NCI-H187 (cell line): ENCODE measurements around the gene IFIT1B.
"Not testable (repeated sequence)": the region's sequence is repeated elsewhere in the genome, so short reads cannot be mapped to it uniquely, and the experiment has no call there.

Source experiments
- DNase-seq, 2 experiments: peaks; one replicate each; lab custom pipeline; 2025; lab: John Stamatoyannopoulos, UW

The IFIT1B gene, protein sequence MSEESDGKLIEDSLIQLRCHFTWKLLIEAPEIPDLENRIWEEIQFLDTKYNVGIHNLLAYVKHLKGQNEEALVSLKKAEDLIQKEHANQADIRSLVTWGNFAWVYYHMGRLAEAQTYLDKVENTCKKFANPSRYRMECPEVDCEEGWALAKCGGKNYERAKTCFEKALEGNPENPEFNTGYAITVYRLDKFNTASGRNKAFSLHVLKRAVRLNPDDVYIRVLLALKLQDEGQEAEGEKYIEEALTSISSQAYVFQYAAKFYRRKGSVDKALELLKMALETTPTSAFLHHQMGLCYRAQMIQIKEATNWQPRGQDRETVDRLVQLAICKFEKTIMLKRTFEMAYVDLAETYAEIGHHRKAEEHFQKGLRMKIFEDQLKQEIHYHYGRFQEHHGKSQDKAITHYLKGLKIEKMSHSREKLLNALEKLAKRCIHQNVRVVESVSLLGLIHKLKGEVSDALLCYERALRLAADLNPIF

DNA sequence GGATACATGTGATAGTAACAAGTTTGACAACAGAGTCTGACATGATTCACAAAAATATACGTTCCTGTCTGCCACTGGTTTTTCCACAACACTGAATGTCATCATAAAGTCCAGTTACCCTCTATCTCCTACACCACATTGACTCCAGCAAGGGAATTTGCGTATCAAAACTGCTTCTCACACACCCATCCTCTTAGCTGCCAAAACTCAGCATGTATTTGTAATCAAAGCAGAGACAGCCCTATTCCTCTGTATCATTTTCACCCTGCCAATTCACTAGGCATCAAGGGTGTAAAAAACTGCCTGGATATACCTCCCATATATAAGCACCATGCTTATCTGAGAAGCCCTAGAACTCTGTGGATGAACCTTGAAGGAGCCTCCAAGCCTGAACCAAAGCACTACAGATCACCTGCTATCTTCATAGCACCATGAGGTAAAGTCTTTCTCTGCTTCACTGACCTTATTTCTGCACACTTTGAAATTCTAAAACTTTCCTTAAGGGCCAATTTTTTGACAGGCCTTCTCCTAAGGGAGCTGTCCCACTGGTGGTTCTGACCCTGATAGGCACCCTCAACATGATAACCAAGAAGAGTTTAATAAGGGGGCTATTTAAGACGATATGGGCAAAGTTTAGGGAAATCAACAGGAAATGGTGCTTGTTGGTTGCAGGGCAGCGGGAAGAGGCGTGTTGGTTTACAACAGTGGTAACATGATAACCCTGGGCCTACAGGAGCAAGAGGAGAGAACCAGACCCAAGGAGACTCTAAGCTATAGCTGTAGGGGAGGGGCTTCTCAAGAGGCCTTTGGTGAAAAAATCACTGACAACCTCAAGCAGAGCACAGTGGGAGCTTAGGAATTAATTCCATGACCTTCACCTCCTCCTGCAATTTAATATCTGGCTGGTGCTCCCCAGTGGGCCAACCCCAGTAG is at the start of gene IFIT1B:
Gene IFIT1B (plus strand): TSS at position 352 of the 933 bp plus-strand sequence. CDS start 80 bp downstream, at position 432.
- DNase-seq, result no peak

DNA sequence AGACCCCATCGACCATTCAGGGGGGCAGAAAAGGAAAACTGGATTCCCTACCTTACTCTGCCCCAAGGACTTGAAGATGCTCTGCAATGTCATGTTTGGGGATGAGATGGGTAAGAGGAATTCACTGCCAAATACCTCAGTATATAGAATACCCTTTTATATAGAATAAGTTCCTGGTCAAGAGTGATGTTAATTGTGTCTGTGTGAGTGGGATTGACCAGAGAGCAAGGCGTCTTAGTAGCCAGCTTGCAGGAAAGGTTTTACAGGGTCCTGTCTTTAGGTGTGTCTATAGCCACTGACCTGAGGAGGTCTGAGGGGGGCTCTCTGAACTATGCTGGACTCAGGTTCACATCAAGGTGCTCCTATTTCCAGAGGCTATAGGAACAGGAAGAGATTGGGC is 48.7 kb upstream of the IFIT1B start:
- no peak for DNase-seq

GRCh38 chr10:89330014-89330413 is 47.8 kb upstream of the IFIT1B start:
- DNase-seq, result not testable (repeated sequence)

DNA sequence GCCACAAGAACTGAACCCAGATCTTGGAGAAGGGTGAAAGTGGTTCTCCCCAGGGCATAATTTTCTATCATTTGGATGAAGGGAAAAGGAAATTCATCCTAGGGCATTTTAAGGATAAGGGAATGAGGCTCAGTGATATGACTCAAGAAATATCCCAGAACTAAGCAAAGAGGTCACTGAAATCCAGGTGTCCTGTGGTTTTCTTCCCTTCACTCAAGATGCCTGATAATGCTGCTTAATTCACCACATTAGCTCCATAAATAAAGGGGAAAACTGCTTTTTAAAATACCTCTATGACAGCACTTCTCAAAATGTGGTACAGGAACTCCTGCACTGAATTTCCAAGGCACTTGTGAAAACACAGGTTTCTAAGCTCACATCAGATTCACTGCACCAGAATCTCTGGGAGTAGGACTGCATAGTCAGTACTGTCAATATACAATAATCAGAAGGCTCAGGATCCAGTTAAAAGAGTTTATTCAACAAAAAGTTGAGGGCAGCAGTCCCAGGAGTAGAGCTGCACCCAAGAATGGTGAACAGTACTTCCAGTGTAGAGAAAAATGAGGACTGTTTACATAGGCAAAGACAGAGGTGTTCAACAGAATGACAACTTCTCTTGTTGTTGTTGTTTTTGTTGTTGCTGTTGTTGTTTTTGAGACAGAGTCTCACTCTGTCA is 47.2 kb upstream of the IFIT1B start:
- DNase-seq, result no peak

DNA sequence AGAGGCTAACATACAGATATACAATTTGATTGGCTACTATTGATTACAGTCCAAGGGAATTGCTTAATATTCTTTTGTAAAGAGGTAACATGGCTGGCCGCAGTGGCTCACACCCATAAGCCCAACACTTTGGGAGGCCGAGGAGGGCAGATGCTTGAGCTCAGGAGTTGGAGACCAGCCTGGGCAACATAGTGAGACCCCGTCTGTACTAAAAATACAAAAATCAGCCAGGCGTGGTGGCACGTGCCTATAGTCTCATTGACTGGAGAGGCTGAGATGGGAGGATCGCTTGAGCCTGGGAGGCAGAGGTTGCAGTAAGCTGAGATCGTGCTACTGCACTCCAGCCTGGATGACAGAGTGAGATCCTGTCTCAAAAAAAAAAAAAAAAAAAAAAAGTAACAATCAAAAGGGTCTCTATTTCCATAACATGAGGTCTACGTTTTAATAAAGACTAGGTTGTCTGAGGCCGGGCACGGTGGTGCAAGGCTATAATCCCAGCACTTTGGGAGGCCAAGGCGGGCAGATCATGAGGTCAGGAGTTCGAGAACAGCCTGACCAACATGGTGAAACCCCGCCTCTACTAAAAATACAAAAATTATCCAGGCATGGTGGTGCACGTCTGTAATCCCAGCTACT is 46.3 kb upstream of the IFIT1B start:
- not testable (repeated sequence) for DNase-seq

DNA sequence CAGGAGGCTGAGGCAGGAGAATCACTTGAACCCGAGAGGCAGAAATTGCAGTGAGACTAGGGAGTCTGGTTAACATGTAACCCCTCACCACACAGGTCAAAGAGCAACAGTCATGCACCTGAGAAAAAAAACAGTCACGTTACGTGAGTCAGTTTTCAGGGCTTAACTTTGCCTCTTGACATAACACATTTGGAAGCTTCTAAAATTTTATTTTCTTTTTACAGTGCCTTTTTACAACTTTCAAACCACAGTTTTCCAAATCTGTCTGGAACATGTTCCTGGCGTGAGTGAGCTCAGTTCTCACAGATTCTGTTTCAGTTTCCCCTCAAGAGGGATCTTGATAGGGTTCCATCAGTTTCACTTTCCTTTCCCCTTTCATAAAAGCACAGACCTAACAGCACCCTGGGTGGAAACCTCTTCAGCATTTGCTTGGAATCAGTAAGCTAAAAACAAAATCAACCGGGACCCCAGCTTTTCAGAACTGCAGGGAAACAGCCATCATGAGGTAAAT is 45.7 kb upstream of the IFIT1B start:
- no peak for DNase-seq

DNA sequence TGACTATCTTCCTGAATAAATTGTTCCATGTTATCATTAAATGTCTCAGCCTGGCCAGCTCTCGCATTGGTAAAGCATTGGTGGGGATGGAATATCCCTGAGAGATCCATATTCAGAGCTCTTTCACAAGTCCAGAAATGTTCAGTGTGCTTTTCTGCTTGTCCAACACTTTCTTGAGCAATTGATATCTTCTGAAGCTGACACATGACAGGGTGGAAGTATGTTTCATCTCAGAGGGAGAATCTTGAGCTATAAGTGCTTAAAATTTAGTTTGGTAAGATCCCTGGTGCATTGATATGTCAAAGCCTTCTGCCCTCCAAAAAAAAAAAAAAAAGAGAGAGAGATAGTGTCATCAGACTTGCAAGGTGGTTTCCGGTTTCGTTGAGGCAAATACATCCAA is 42.6 kb upstream of the IFIT1B start:
- DNase-seq, result no peak

GRCh38 chr10:89336241-89336640 is 41.6 kb upstream of the IFIT1B start:
- no peak for DNase-seq

- DNase-seq, result no peak
Measured at GRCh38 chr10:89337484-89337883, 40.4 kb upstream of the IFIT1B start.

DNA sequence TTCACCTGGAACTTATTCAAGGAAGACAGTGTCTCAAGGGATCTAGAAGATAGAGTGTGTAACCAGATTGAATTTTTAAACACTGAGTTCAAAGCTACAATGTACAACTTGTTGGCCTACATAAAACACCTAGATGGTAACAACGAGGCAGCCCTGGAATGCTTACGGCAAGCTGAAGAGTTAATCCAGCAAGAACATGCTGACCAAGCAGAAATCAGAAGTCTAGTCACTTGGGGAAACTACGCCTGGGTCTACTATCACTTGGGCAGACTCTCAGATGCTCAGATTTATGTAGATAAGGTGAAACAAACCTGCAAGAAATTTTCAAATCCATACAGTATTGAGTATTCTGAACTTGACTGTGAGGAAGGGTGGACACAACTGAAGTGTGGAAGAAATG is 39.1 kb upstream of the IFIT1B start:
- DNase-seq, result no peak

GRCh38 chr10:89339875-89340274 is 38.0 kb upstream of the IFIT1B start:
- no peak for DNase-seq

GRCh38 chr10:89341649-89342048 is 36.2 kb upstream of the IFIT1B start:
- DNase-seq, result no peak

DNA sequence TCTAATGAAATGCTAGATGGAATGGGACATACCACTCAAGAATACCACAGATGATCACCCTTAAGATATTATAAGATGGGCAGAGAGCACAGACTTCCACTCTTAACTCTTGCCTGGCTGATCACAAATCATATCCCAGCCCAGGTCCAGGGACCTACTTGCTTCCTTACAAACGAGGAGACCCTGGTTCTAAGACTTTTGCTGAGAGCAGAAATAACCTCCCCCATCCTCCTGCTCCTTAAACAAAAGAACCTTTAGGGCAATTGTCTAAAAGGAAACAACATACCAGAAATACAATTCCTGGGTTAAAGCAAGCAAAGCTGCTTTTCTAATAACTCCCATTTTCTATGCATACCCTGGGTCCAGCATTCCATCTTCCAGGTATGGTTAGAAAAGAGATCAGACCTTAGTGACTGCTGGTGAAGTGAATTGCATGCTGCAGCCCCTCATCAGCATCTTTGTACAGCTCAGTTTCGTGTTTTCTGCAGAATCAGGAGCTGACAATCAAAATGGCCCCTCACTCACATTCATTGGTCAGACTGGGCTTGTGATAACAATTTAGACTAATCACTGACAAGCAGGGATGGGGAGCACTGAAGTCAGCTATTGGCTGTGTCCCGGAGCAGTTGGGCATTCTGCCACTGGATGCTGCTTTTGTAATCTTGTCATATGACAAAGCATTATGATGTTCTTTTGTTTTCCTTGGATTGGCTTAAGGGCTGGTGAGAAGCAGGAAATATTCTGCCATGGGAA is 35.5 kb upstream of the IFIT1B start:
- DNase-seq, result no peak

DNA sequence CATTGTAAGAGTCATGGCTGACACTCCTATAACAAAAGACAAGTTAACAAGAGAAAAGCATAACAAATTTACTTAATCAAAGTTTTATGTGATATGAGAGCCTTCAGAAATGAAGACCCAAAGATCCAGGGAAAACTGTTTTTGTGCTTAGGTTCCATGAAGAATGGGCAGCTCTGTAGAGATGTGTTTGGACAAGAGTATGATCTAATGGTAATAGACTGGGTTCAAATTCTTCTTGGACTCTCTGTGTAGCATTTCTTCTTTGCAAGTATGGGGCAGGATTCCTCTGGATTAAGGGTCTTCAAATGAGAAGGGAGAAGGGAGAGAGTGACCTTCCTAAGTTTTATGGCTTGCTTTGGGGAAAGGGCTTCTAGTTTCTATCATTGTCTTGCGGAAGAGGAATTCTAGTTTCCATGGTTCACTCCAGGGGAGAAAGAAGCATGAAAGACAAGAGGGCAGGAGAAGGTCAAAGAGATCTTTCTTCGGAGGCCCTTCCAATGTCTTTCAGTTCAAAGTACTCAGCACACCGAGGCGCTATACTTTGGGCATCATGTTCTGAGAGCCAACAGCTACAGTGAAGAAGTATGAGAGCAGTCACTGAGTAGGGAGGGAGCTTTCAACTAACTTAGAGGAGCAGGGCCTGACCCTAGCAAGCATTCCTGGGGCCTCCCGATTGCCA is 34.6 kb upstream of the IFIT1B start:
- DNase-seq, result no peak

- DNase-seq, result no peak
Measured at GRCh38 chr10:89344156-89344555, 33.7 kb upstream of the IFIT1B start.

DNA sequence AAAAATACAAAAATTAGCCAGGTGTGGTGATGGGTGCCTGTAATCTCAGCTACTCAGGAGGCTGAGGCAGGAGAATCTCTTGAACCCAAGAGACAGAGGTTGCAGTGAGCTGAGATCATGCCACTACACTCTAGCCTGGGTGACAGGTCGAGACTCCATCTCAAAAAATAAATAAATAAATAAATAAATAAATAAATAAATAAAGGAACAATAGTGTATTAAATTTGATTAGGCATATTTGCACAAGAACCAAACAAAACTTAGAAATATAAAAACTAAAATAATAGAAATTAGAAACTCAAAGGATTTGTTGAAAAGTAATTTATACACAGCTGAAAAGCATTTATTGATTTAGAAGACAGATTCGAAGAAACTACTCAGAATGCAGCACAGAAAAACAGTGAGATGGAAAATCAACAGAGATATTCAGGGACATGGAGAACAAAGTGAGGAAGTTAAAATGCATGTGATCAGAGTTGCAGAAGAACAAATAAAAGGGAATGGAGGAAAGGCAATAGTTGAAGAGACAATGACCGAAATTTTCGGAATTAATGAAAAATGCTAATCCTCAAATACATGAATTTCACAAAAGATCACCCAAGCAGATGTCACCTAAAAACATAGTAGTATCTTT is 32.4 kb upstream of the IFIT1B start:
- no peak for DNase-seq

- no peak for DNase-seq
Measured at GRCh38 chr10:89346405-89347254, 31.2 kb upstream of the IFIT1B start.

GRCh38 chr10:89347701-89348457 is 30.0 kb upstream of the IFIT1B start:
- DNase-seq, result no peak
